ENCODE results near the gene OPHN1. TPM values are rescaled to one million over a fixed set of nuclear protein-coding genes. Genes with fewer than 3 reads are reported as not detected.
"Not testable (repeated sequence)": the region's sequence is repeated elsewhere in the genome, so short reads cannot be mapped to it uniquely, and the experiment has no call there.

Gene OPHN1
- total RNA-seq, 1 experiment from 2014 or later: 4.4 TPM

DNA sequence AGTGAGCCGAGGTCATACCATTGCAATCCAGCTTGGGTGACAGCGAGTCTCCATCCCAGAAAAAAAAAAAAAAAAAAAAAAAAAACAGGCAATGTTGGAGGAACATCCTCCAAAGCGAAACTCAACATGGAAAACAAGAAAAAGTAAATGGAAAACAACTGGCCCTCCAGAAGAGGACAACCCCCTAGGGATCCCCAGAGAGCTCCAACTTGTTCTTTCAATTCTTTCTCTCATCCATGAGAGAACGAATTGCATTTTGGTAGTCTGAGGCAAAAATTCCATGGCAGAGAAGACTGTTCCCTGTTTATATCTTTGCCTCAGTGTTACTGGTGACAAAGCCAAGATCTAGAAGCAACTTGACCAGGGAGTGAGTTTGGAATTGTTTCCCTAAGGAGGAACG, 49.8 kb downstream of the OPHN1 start (continued):
- TF ChIP-seq IRF2 (CRISPR knock-in tag; IDR thresholded peaks at IDR 0.05; ENCODE audit: borderline replicate concordance, low read depth): no peak
- TF ChIP-seq, protein P1, sequence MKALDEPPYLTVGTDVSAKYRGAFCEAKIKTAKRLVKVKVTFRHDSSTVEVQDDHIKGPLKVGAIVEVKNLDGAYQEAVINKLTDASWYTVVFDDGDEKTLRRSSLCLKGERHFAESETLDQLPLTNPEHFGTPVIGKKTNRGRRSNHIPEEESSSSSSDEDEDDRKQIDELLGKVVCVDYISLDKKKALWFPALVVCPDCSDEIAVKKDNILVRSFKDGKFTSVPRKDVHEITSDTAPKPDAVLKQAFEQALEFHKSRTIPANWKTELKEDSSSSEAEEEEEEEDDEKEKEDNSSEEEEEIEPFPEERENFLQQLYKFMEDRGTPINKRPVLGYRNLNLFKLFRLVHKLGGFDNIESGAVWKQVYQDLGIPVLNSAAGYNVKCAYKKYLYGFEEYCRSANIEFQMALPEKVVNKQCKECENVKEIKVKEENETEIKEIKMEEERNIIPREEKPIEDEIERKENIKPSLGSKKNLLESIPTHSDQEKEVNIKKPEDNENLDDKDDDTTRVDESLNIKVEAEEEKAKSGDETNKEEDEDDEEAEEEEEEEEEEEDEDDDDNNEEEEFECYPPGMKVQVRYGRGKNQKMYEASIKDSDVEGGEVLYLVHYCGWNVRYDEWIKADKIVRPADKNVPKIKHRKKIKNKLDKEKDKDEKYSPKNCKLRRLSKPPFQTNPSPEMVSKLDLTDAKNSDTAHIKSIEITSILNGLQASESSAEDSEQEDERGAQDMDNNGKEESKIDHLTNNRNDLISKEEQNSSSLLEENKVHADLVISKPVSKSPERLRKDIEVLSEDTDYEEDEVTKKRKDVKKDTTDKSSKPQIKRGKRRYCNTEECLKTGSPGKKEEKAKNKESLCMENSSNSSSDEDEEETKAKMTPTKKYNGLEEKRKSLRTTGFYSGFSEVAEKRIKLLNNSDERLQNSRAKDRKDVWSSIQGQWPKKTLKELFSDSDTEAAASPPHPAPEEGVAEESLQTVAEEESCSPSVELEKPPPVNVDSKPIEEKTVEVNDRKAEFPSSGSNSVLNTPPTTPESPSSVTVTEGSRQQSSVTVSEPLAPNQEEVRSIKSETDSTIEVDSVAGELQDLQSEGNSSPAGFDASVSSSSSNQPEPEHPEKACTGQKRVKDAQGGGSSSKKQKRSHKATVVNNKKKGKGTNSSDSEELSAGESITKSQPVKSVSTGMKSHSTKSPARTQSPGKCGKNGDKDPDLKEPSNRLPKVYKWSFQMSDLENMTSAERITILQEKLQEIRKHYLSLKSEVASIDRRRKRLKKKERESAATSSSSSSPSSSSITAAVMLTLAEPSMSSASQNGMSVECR (CRISPR knock-in tag; IDR thresholded peaks at IDR 0.05; ENCODE audit: borderline replicate concordance): no peak

DNA sequence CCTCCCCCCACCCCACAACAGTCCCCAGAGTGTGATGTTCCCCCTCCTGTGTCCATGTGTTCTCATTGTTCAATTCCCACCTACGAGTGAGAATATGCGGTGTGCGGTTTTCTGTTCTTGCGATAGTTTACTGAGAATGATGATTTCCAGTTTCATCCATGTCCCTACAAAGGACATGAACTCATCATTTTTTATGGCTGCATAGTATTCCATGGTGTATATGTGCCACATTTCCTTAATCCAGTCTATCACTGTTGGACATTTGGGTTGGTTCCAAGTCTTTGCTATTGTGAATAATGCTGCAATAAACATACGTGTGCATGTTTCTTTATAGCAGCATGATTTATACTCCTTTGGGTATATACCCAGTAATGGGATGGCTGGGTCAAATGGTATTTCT, 55.7 kb downstream of the OPHN1 start:
- H3K27me3 Mint-ChIP-seq (ENCODE audit: low read depth); H3K27ac Mint-ChIP-seq; DNase-seq (ENCODE audit: low spot score); H3K4me3 Mint-ChIP-seq; POLR2A ChIA-PET; CTCF ChIA-PET; ATAC-seq; H3K36me3 Mint-ChIP-seq; H3K4me1 Mint-ChIP-seq; H3K9me3 Mint-ChIP-seq: not testable (repeated sequence)

- H3K4me3 Mint-ChIP-seq: no peak overlapping the region
- no peaks in the 10 kb centered on the region for H3K36me3 Mint-ChIP-seq
- no peak for ATAC-seq
- H3K27me3 Mint-ChIP-seq (ENCODE audit: low read depth): no peaks in the 10 kb centered on the region
- POLR2A ChIA-PET: no interaction called here
- H3K27ac Mint-ChIP-seq: no peak overlapping the region
- TF ChIP-seq NR2C2 (CRISPR knock-in tag; IDR thresholded peaks at IDR 0.05) (no peak), E2F4 (CRISPR knock-in tag; IDR thresholded peaks at IDR 0.05; ENCODE audit: borderline replicate concordance, low read depth) (no peak), ATF1 (CRISPR knock-in tag; IDR thresholded peaks at IDR 0.05) (no peak)
- TF ChIP-seq, protein P1 (CRISPR knock-in tag; IDR thresholded peaks at IDR 0.05; ENCODE audit: borderline replicate concordance): no peak
- no peak for DNase-seq (ENCODE audit: low spot score)
- peaks cover 4% of the 10 kb centered on the region; the same call in 1 of the 2 replicates for H3K9me3 Mint-ChIP-seq
- H3K4me1 Mint-ChIP-seq: no peaks in the 10 kb centered on the region
- CTCF ChIA-PET: no interaction called here
Observed at GRCh38 chrX:68376373-68376772, 56.9 kb downstream of the OPHN1 start.

DNA sequence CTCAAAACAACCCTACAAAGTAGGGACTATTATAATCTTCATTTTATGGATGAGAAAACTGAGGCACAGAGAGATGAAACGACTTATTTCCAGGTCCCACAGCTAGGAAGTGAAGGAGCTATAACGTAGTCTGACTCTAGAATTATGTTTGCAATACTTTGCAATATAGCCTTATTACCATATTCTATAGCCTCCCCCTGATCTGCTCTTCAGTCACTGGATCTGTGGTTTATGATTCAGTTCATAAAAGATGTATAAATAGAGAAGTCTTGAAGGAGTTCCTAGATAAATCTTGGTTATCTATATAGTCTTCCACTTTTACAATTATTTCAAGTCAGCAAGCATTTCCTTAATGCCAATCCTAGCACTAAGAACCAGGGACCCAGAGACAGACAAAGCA, 57.5 kb downstream of the OPHN1 start:
- POLR2A ChIA-PET: no interaction called here
- no peak for ATAC-seq
- no peaks in the 10 kb centered on the region for H3K36me3 Mint-ChIP-seq
- TF ChIP-seq GTF2I (CRISPR knock-in tag; conservative IDR thresholded peaks at IDR 0.05): no peak
- no peak for TF ChIP-seq ZNF416 (CRISPR knock-in tag; IDR thresholded peaks at IDR 0.05)
- TF ChIP-seq ZNF232 (CRISPR knock-in tag; IDR thresholded peaks at IDR 0.05): no peak
- no peak for TF ChIP-seq MYBL2 (CRISPR knock-in tag; IDR thresholded peaks at IDR 0.05)
- TF ChIP-seq TP53 (CRISPR knock-in tag; IDR thresholded peaks at IDR 0.05): no peak
- no peak for TF ChIP-seq FOXP1 (CRISPR knock-in tag; IDR thresholded peaks at IDR 0.05; ENCODE audit: borderline replicate concordance)
- no peak for TF ChIP-seq ZNF281 (CRISPR knock-in tag; IDR thresholded peaks at IDR 0.05)
- TF ChIP-seq, protein P2, sequence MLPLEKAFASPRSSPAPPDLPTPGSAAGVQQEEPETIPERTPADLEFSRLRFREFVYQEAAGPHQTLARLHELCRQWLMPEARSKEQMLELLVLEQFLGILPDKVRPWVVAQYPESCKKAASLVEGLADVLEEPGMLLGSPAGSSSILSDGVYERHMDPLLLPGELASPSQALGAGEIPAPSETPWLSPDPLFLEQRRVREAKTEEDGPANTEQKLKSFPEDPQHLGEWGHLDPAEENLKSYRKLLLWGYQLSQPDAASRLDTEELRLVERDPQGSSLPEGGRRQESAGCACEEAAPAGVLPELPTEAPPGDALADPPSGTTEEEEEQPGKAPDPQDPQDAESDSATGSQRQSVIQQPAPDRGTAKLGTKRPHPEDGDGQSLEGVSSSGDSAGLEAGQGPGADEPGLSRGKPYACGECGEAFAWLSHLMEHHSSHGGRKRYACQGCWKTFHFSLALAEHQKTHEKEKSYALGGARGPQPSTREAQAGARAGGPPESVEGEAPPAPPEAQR (CRISPR knock-in tag; IDR thresholded peaks at IDR 0.05): no peak
- TF ChIP-seq ZNF138 (CRISPR knock-in tag; conservative IDR thresholded peaks at IDR 0.05): no peak
- TF ChIP-seq IRF1 (CRISPR knock-in tag; IDR thresholded peaks at IDR 0.05): no peak
- TF ChIP-seq ZNF121 (CRISPR knock-in tag; IDR thresholded peaks at IDR 0.05): no peak

More for the DNA sequence above, 57.5 kb downstream of the OPHN1 start:
- no peak for DNase-seq (ENCODE audit: low spot score)
- Mint-ChIP-seq H3K4me3 (no peak overlapping the region), H3K27me3 (ENCODE audit: low read depth) (no peaks in the 10 kb centered on the region), H3K4me1 (no peaks in the 10 kb centered on the region), H3K27ac (no peak overlapping the region), H3K9me3 (no peaks in the 10 kb centered on the region)
- CTCF ChIA-PET: no interaction called here
